Activated CD8-positive, alpha-beta T cell treated with anti-CD3 and anti-CD28 coated beads, Interleukin-2, amount 10 ng/mL, durations not matched to agents 7 days and 5 days (primary cell): Measurements from ENCODE around the gene TSSC4. TPM values are rescaled to one million over a fixed set of nuclear protein-coding genes. Genes with fewer than 3 reads are reported as not detected.
"Not testable (repeated sequence)": the region's sequence is repeated elsewhere in the genome, so short reads cannot be mapped to it uniquely, and the experiment has no call there.

Experiments
- ATAC-seq: fragments of 150-1000 bp; cut with Tn5 transposase; one replicate; pipeline ENCODE4 v1.10.0; 2021; ENCODE audit warnings: moderate library complexity
- CTCF ChIA-PET: fragments of 350-600 bp; sonication (Branson Sonifier 250); formaldehyde crosslinking; loops from one replicate; lab custom pipeline; 2021; ENCODE audit warnings: antibody characterized with exemption; lab: Charles Lee
- POLR2A ChIA-PET: fragments of 350-600 bp; sonication (Branson Sonifier 250); formaldehyde crosslinking; loops from one replicate; lab custom pipeline; 2021; ENCODE audit warnings: antibody characterized with exemption; lab: Charles Lee
- DNase-seq: peaks from one replicate; pipeline ENCODE4 v3.0.0-alpha.2; 2020
- H3K27ac Mint-ChIP-seq: one replicate; pipeline ENCODE4 v1.8.0; 2021; ENCODE audit warnings: mild to moderate bottlenecking, mixed read lengths
- H3K27me3 Mint-ChIP-seq: one replicate; pipeline ENCODE4 v1.8.0; 2021; ENCODE audit warnings: low read depth, mixed read lengths
- H3K36me3 Mint-ChIP-seq: one replicate; pipeline ENCODE4 v1.8.0; 2021; ENCODE audit warnings: low read depth, mixed read lengths
- H3K4me1 Mint-ChIP-seq: one replicate; pipeline ENCODE4 v1.8.0; 2021; ENCODE audit warnings: low read depth, mixed read lengths
- H3K4me3 Mint-ChIP-seq: one replicate; pipeline ENCODE4 v1.8.0; 2021; ENCODE audit warnings: mild to moderate bottlenecking, mixed read lengths
- H3K9me3 Mint-ChIP-seq: one replicate; pipeline ENCODE4 v1.8.0; 2022; ENCODE audit warnings: mixed read lengths; ENCODE audit not compliant: insufficient read depth
- total RNA-seq, 2 experiments: library from RNA; stranded (reverse); gene quantifications; one replicate each; pipeline ENCODE4 v1.2.3, GENCODE V29; 2021

The TSSC4 gene
- 10 to 100 TPM; 45.3 to 49.4 TPM for total RNA-seq

GRCh38 chr11:2400069-2400761 is at the start of gene TSSC4:
TSSC4 (plus strand) TSS chr11:2400750; CDS start chr11:2402634, 1,884 bp downstream.
- Mint-ChIP-seq H3K4me1 (peaks cover 18% of the 10 kb centered on the region), H3K36me3 (peaks cover 11% of the 10 kb centered on the region), H3K9me3 (no peaks in the 10 kb centered on the region), H3K27me3 (no peaks in the 10 kb centered on the region), H3K4me3 (peak within 1 kb of the TSS; percentile 91), H3K27ac (peak within 1 kb of the TSS; percentile 92)
- ChIA-PET CTCF (interaction anchor here (0.7 to 5.1 kb wide), 15 partner anchors 10 to 530 kb away, joined by 3 to 72 read pairs (median 5); partner anchors contain the start of genes C11orf21, CD81 and TSPAN32), POLR2A (interaction anchor here (0.6 to 4.0 kb wide), 9 partner anchors 9 to 99 kb away, joined by 3 to 36 read pairs (median 6); partner anchors contain the start of genes C11orf21, CD81 and TSPAN32)
- peak; percentile 90 for ATAC-seq
- peak; percentile 100 for DNase-seq

GRCh38 chr11:2351701-2352100 is 48.8 kb upstream of the TSSC4 start:
- Mint-ChIP-seq H3K36me3 (no peaks in the 10 kb centered on the region), H3K4me1 (no peaks in the 10 kb centered on the region), H3K27me3 (peaks cover 2% of the 10 kb centered on the region), H3K27ac (no peak overlapping the region), H3K9me3 (no peaks in the 10 kb centered on the region), H3K4me3 (no peak overlapping the region)
- ATAC-seq (no peak), DNase-seq (no peak)
- POLR2A ChIA-PET = no interaction called here
- CTCF ChIA-PET = no interaction called here

- Mint-ChIP-seq H3K4me1 (no peaks in the 10 kb centered on the region), H3K27me3 (peaks cover 2% of the 10 kb centered on the region), H3K9me3 (no peaks in the 10 kb centered on the region), H3K36me3 (no peaks in the 10 kb centered on the region), H3K4me3 (no peak overlapping the region), H3K27ac (no peak overlapping the region)
- DNase-seq = no peak
- ChIA-PET POLR2A (no interaction called here), CTCF (no interaction called here)
- ATAC-seq = no peak
These were observed 48.1 kb upstream of the TSSC4 start for GRCh38 chr11:2352420-2352819.

- DNase-seq = no peak
- Mint-ChIP-seq H3K36me3 (no peaks in the 10 kb centered on the region), H3K27ac (no peak overlapping the region), H3K9me3 (no peaks in the 10 kb centered on the region), H3K4me3 (no peak overlapping the region), H3K27me3 (no peaks in the 10 kb centered on the region), H3K4me1 (no peaks in the 10 kb centered on the region)
- POLR2A ChIA-PET = no interaction called here
- CTCF ChIA-PET = interaction anchor here (0.7 kb wide), 1 partner anchor 49 kb away, joined by 3 read pairs; no protein-coding TSS in a partner anchor
- no peak for ATAC-seq
These were observed 45.4 kb upstream of the TSSC4 start for GRCh38 chr11:2355000-2355644.

- Mint-ChIP-seq H3K27me3 (no peaks in the 10 kb centered on the region), H3K4me1 (no peaks in the 10 kb centered on the region), H3K4me3 (no peak overlapping the region), H3K36me3 (no peaks in the 10 kb centered on the region), H3K9me3 (no peaks in the 10 kb centered on the region), H3K27ac (no peak overlapping the region)
- DNase-seq (no peak), ATAC-seq (no peak)
- POLR2A ChIA-PET = no interaction called here
- CTCF ChIA-PET = no interaction called here
These were observed 43.3 kb upstream of the TSSC4 start for GRCh38 chr11:2357246-2357645.

GRCh38 chr11:2357651-2358050 is 42.9 kb upstream of the TSSC4 start:
- H3K4me1 Mint-ChIP-seq, POLR2A ChIA-PET, H3K27ac Mint-ChIP-seq, ATAC-seq, H3K4me3 Mint-ChIP-seq, CTCF ChIA-PET, H3K9me3 Mint-ChIP-seq, H3K27me3 Mint-ChIP-seq, H3K36me3 Mint-ChIP-seq, DNase-seq: not testable (repeated sequence)

GRCh38 chr11:2358754-2359442 is 41.7 kb upstream of the TSSC4 start:
- Mint-ChIP-seq H3K27ac (no peak overlapping the region), H3K36me3 (no peaks in the 10 kb centered on the region), H3K27me3 (no peaks in the 10 kb centered on the region), H3K9me3 (no peaks in the 10 kb centered on the region), H3K4me3 (no peak overlapping the region), H3K4me1 (no peaks in the 10 kb centered on the region)
- POLR2A ChIA-PET = no interaction called here
- DNase-seq (no peak), ATAC-seq (no peak)
- CTCF ChIA-PET = no interaction called here

- Mint-ChIP-seq H3K27ac (no peak overlapping the region), H3K4me3 (no peak overlapping the region), H3K36me3 (no peaks in the 10 kb centered on the region), H3K27me3 (no peaks in the 10 kb centered on the region), H3K4me1 (no peaks in the 10 kb centered on the region), H3K9me3 (no peaks in the 10 kb centered on the region)
- CTCF ChIA-PET = no interaction called here
- DNase-seq = no peak
- POLR2A ChIA-PET = no interaction called here
- ATAC-seq = no peak
These were observed 41.0 kb upstream of the TSSC4 start for GRCh38 chr11:2359557-2359956.

GRCh38 chr11:2360081-2360642 is 40.4 kb upstream of the TSSC4 start:
- Mint-ChIP-seq H3K4me3 (no peak overlapping the region), H3K9me3 (no peaks in the 10 kb centered on the region), H3K4me1 (no peaks in the 10 kb centered on the region), H3K27ac (no peak overlapping the region), H3K27me3 (no peaks in the 10 kb centered on the region), H3K36me3 (no peaks in the 10 kb centered on the region)
- ChIA-PET CTCF (no interaction called here), POLR2A (no interaction called here)
- no peak for ATAC-seq
- DNase-seq = no peak

GRCh38 chr11:2361565-2361964 is 39.0 kb upstream of the TSSC4 start:
- Mint-ChIP-seq H3K27ac (no peak overlapping the region), H3K4me3 (no peak overlapping the region), H3K4me1 (no peaks in the 10 kb centered on the region), H3K27me3 (no peaks in the 10 kb centered on the region), H3K9me3 (no peaks in the 10 kb centered on the region), H3K36me3 (no peaks in the 10 kb centered on the region)
- ATAC-seq = no peak
- DNase-seq = no peak
- ChIA-PET CTCF (no interaction called here), POLR2A (no interaction called here)

- Mint-ChIP-seq H3K4me3 (no peak overlapping the region), H3K4me1 (no peaks in the 10 kb centered on the region), H3K27me3 (no peaks in the 10 kb centered on the region), H3K9me3 (no peaks in the 10 kb centered on the region), H3K36me3 (no peaks in the 10 kb centered on the region), H3K27ac (no peak overlapping the region)
- DNase-seq = no peak
- POLR2A ChIA-PET = no interaction called here
- no peak for ATAC-seq
- CTCF ChIA-PET = no interaction called here
These were observed 38.1 kb upstream of the TSSC4 start for GRCh38 chr11:2362414-2362813.

- H3K4me3 Mint-ChIP-seq = no peak overlapping the region
- DNase-seq (no peak), ATAC-seq (no peak)
- POLR2A ChIA-PET = interaction anchor here (0.6 kb wide), 1 partner anchor 530 kb away, joined by 3 read pairs; no protein-coding TSS in a partner anchor
- H3K36me3 Mint-ChIP-seq = no peaks in the 10 kb centered on the region
- H3K27me3 Mint-ChIP-seq = no peaks in the 10 kb centered on the region
- H3K4me1 Mint-ChIP-seq = no peaks in the 10 kb centered on the region
- CTCF ChIA-PET = no interaction called here
- H3K9me3 Mint-ChIP-seq = no peaks in the 10 kb centered on the region
- no peak overlapping the region for H3K27ac Mint-ChIP-seq
These were observed 37.4 kb upstream of the TSSC4 start for GRCh38 chr11:2363130-2363529.
